Muscle layer of duodenum (tissue), 2 donors: ENCODE data around the gene SCLT1.

ENCODE experiments used
- H3K27ac ChIP-seq: one replicate; pipeline ENCODE4 v1.7.0; 2013; ENCODE audit warnings: mild to moderate bottlenecking, low read length
- H3K27me3 ChIP-seq: one replicate; pipeline ENCODE4 v1.7.0; 2013; ENCODE audit warnings: low read depth, mild to moderate bottlenecking, control low read depth, low read length
- H3K36me3 ChIP-seq, 2 donors: one replicate each; pipeline ENCODE4 v1.7.0; 2013; ENCODE audit warnings: low read length in 2 of 2, control low read depth in 1 of 2, mild to moderate bottlenecking in 1 of 2; ENCODE audit not compliant: insufficient read depth in 2 of 2, control insufficient read depth in 1 of 2
- H3K4me1 ChIP-seq, 2 donors: one replicate each; pipeline ENCODE4 v1.7.0; 2013; ENCODE audit warnings: low read length in 2 of 2, mild to moderate bottlenecking in 2 of 2, control low read depth in 1 of 2, moderate library complexity in 1 of 2; ENCODE audit not compliant: insufficient read depth in 2 of 2, control insufficient read depth in 1 of 2
- H3K4me3 ChIP-seq, 2 donors: one replicate each; pipeline ENCODE4 v1.7.0; 2013; ENCODE audit warnings: low read length in 2 of 2, low read depth in 1 of 2, mild to moderate bottlenecking in 1 of 2
- H3K9me3 ChIP-seq, 2 donors: one replicate each; pipeline ENCODE4 v1.7.0; 2013; ENCODE audit warnings: low read length in 2 of 2, control low read depth in 1 of 2, mild to moderate bottlenecking in 1 of 2; ENCODE audit not compliant: control insufficient read depth in 1 of 2
- donor health status: healthy.

Gene SCLT1

GRCh38 chr4:129110931-129111330 lies 17.6 kb upstream of the SCLT1 start:
- no peaks in the 10 kb centered on the region for H3K9me3 ChIP-seq
- no peak overlapping the region for H3K4me3 ChIP-seq
- H3K27me3 ChIP-seq = no peaks in the 10 kb centered on the region
- H3K4me1 ChIP-seq = no peaks in the 10 kb centered on the region
- H3K36me3 ChIP-seq = peaks cover 0 to 17% of the 10 kb centered on the region in 2 donors
- no peak overlapping the region for H3K27ac ChIP-seq

GRCh38 chr4:129109965-129110824 lies 16.9 kb upstream of the SCLT1 start:
- no peak overlapping the region for H3K27ac ChIP-seq
- peaks cover 0 to 17% of the 10 kb centered on the region in 2 donors for H3K36me3 ChIP-seq
- no peaks in the 10 kb centered on the region for H3K4me1 ChIP-seq
- H3K4me3 ChIP-seq = no peak overlapping the region
- no peaks in the 10 kb centered on the region for H3K27me3 ChIP-seq
- H3K9me3 ChIP-seq = no peaks in the 10 kb centered on the region

- Histone ChIP-seq H3K27ac (no peak overlapping the region), H3K4me3 (no peak overlapping the region), H3K9me3 (no peaks in the 10 kb centered on the region), H3K4me1 (peaks cover 0 to 7% of the 10 kb centered on the region in 2 donors), H3K36me3 (peaks cover 1 to 4% of the 10 kb centered on the region in 2 donors), H3K27me3 (no peaks in the 10 kb centered on the region)
Observed at GRCh38 chr4:129098531-129099001, 5.2 kb upstream of the SCLT1 start.

GRCh38 chr4:129095811-129096454 lies 2.6 kb upstream of the SCLT1 start, which contains the start of gene C4orf33:
TSS of gene C4orf33 (plus strand) at chr4:129096152. CDS start at chr4:129102611, 6,459 bp downstream.
- peaks cover 0 to 20% of the 10 kb centered on the region in 2 donors for H3K4me1 ChIP-seq
- peak within 1 kb of the TSS; percentile 94 for H3K27ac ChIP-seq
- peak within 1 kb of the TSS; percentile 79 to 89 for H3K4me3 ChIP-seq
- H3K27me3 ChIP-seq = no peaks in the 10 kb centered on the region
- no peaks in the 10 kb centered on the region for H3K36me3 ChIP-seq
- H3K9me3 ChIP-seq = no peaks in the 10 kb centered on the region

GRCh38 chr4:129094347-129094746 lies 1.0 kb upstream of the SCLT1 start:
- Histone ChIP-seq H3K36me3 (no peaks in the 10 kb centered on the region), H3K27me3 (no peaks in the 10 kb centered on the region), H3K9me3 (no peaks in the 10 kb centered on the region), H3K4me1 (peaks cover 0 to 20% of the 10 kb centered on the region in 2 donors), H3K4me3 (peak overlapping the region in 1 of 2 donors; percentile 85), H3K27ac (no peak overlapping the region)

GRCh38 chr4:129092631-129093190 lies 628 bp downstream of the SCLT1 start:
- H3K4me3 ChIP-seq = peak overlapping the region; percentile 85 to 91
- no peaks in the 10 kb centered on the region for H3K9me3 ChIP-seq
- H3K27ac ChIP-seq = peak overlapping the region; percentile 95
- H3K36me3 ChIP-seq = no peaks in the 10 kb centered on the region
- H3K27me3 ChIP-seq = no peaks in the 10 kb centered on the region
- peaks cover 0 to 20% of the 10 kb centered on the region in 2 donors for H3K4me1 ChIP-seq

GRCh38 chr4:129087516-129087915 lies 5.8 kb downstream of the SCLT1 start:
- peaks cover 0 to 12% of the 10 kb centered on the region in 2 donors for H3K4me1 ChIP-seq
- no peaks in the 10 kb centered on the region for H3K36me3 ChIP-seq
- peaks cover 0 to 6% of the 10 kb centered on the region in 2 donors for H3K9me3 ChIP-seq
- H3K27ac ChIP-seq = no peak overlapping the region
- H3K27me3 ChIP-seq = no peaks in the 10 kb centered on the region
- H3K4me3 ChIP-seq = no peak overlapping the region

GRCh38 chr4:129085472-129085871 lies 7.9 kb downstream of the SCLT1 start:
- Histone ChIP-seq H3K36me3 (peaks cover 1 to 11% of the 10 kb centered on the region in 2 donors), H3K4me3 (no peak overlapping the region), H3K9me3 (peaks cover 0 to 6% of the 10 kb centered on the region in 2 donors)

GRCh38 chr4:129082302-129082701 lies 11.0 kb downstream of the SCLT1 start:
- peaks cover 5 to 30% of the 10 kb centered on the region in 2 donors for H3K36me3 ChIP-seq
- H3K4me1 ChIP-seq = no peaks in the 10 kb centered on the region
- no peak overlapping the region for H3K27ac ChIP-seq
- H3K4me3 ChIP-seq = no peak overlapping the region
- peaks cover 0 to 6% of the 10 kb centered on the region in 2 donors for H3K9me3 ChIP-seq
- no peaks in the 10 kb centered on the region for H3K27me3 ChIP-seq

More at GRCh38 chr4:129085472-129085871, 7.9 kb downstream of the SCLT1 start:
- Histone ChIP-seq H3K27ac (no peak overlapping the region), H3K27me3 (no peaks in the 10 kb centered on the region), H3K4me1 (no peaks in the 10 kb centered on the region)

GRCh38 chr4:129080129-129080528 lies 13.2 kb downstream of the SCLT1 start:
- Histone ChIP-seq H3K4me3 (no peak overlapping the region), H3K9me3 (peaks cover 0 to under 1% of the 10 kb centered on the region in 2 donors), H3K27me3 (no peaks in the 10 kb centered on the region), H3K27ac (no peak overlapping the region), H3K36me3 (peaks cover 5 to 30% of the 10 kb centered on the region in 2 donors), H3K4me1 (no peaks in the 10 kb centered on the region)

- H3K27me3 ChIP-seq = no peaks in the 10 kb centered on the region
Observed at GRCh38 chr4:129077326-129077725, 16.0 kb downstream of the SCLT1 start.

More at GRCh38 chr4:129077326-129077725, 16.0 kb downstream of the SCLT1 start:
- Histone ChIP-seq H3K4me3 (no peak overlapping the region), H3K36me3 (peaks cover 5 to 37% of the 10 kb centered on the region in 2 donors), H3K9me3 (no peaks in the 10 kb centered on the region), H3K4me1 (no peaks in the 10 kb centered on the region), H3K27ac (no peak overlapping the region)
